NCI-H2107 treated with DMSO at 0.1 percent for 48 hours (cell line): ENCODE results near the gene GRIN3A.

Experiments used
- DNase-seq: peaks from one replicate; lab custom pipeline; 2025; ENCODE audit not compliant: unreplicated experiment; lab: John Stamatoyannopoulos, UW

The GRIN3A gene

GRCh38 chr9:101706261-101706798 is 32.1 kb downstream of the GRIN3A start:
- no peak for DNase-seq

GRCh38 chr9:101705135-101705661 is 33.2 kb downstream of the GRIN3A start:
- DNase-seq: no peak

- no peak for DNase-seq
Observed at GRCh38 chr9:101702257-101702656, 36.2 kb downstream of the GRIN3A start.

- no peak for DNase-seq
Observed at GRCh38 chr9:101693546-101694336, 44.7 kb downstream of the GRIN3A start.

GRCh38 chr9:101691657-101692056 is 46.8 kb downstream of the GRIN3A start:
- no peak for DNase-seq

GRCh38 chr9:101689039-101689438 is 49.4 kb downstream of the GRIN3A start:
- DNase-seq: no peak

- DNase-seq: no peak
Observed at GRCh38 chr9:101684665-101685064, 53.8 kb downstream of the GRIN3A start.

GRCh38 chr9:101683236-101683635 is 55.2 kb downstream of the GRIN3A start:
- DNase-seq: no peak

- no peak for DNase-seq
Observed at GRCh38 chr9:101677861-101678260, 60.6 kb downstream of the GRIN3A start.

- no peak for DNase-seq
Observed at GRCh38 chr9:101675341-101675740, 63.1 kb downstream of the GRIN3A start.

- DNase-seq: no peak
Observed at GRCh38 chr9:101674165-101674564, 64.3 kb downstream of the GRIN3A start.

- DNase-seq: no peak
Observed at GRCh38 chr9:101673642-101674041, 64.8 kb downstream of the GRIN3A start.

GRCh38 chr9:101671567-101671966 is 66.9 kb downstream of the GRIN3A start:
- no peak for DNase-seq

- DNase-seq: no peak
Observed at GRCh38 chr9:101668421-101668820, 70.0 kb downstream of the GRIN3A start.

- no peak for DNase-seq
Observed at GRCh38 chr9:101664453-101664852, 74.0 kb downstream of the GRIN3A start.

- no peak for DNase-seq
Observed at GRCh38 chr9:101652601-101653175, 85.8 kb downstream of the GRIN3A start.

- DNase-seq: no peak
Observed at GRCh38 chr9:101650142-101650541, 88.3 kb downstream of the GRIN3A start.

- no peak for DNase-seq
Observed at GRCh38 chr9:101648493-101648892, 90.0 kb downstream of the GRIN3A start.

- no peak for DNase-seq
Observed at GRCh38 chr9:101639785-101640665, 98.4 kb downstream of the GRIN3A start.

GRCh38 chr9:101639311-101639710 is 99.1 kb downstream of the GRIN3A start:
- no peak for DNase-seq

- no peak for DNase-seq
Observed at GRCh38 chr9:101636247-101636646, 102.2 kb downstream of the GRIN3A start.
